Endodermal cell (in vitro differentiated cells): ENCODE results near the gene PPP1R18. TPM values are rescaled to one million over a fixed set of nuclear protein-coding genes. Genes with fewer than 3 reads are reported as not detected.
"Not testable (repeated sequence)": the region's sequence is repeated elsewhere in the genome, so short reads cannot be mapped to it uniquely, and the experiment has no call there.

Experiments used
- DNase-seq: peaks from one replicate; pipeline ENCODE4 v3.0.0-alpha.2; 2017
- H3K27ac ChIP-seq: 2 replicates; pipeline ENCODE4 v1.5.1; 2013; ENCODE audit warnings: mild to moderate bottlenecking, low read depth, low read length, moderate library complexity
- H3K27me3 ChIP-seq: 2 replicates; pipeline ENCODE4 v1.6.1; 2013; ENCODE audit warnings: mild to moderate bottlenecking, low read length, moderate library complexity; ENCODE audit not compliant: insufficient read depth, control insufficient read depth, poor library complexity, severe bottlenecking
- H3K36me3 ChIP-seq: 2 replicates; pipeline ENCODE4 v1.7.0; 2013; ENCODE audit warnings: mild to moderate bottlenecking, low read length, moderate library complexity; ENCODE audit not compliant: control insufficient read depth, insufficient read depth
- H3K4me1 ChIP-seq: one replicate; pipeline ENCODE4 v1.7.0; 2013; ENCODE audit warnings: low read length; ENCODE audit not compliant: control insufficient read depth, insufficient read depth
- H3K4me3 ChIP-seq: 2 replicates; pipeline ENCODE4 v1.5.1; 2013; ENCODE audit warnings: mild to moderate bottlenecking, low read length, moderate library complexity
- H3K9ac ChIP-seq: 2 replicates; pipeline ENCODE4 v1.6.1; 2013; ENCODE audit warnings: mild to moderate bottlenecking, low read length, moderate library complexity; ENCODE audit not compliant: poor library complexity, severe bottlenecking; ENCODE audit errors: extremely low read depth
- H3K9me3 ChIP-seq: 2 replicates; pipeline ENCODE4 v1.6.1; 2013; ENCODE audit warnings: mild to moderate bottlenecking, low read length, moderate library complexity; ENCODE audit not compliant: control insufficient read depth
- H3K27ac Mint-ChIP-seq: 2 replicates; pipeline ENCODE4 v1.8.0; 2020; ENCODE audit warnings: mixed read lengths
- H3K27me3 Mint-ChIP-seq: 2 replicates; pipeline ENCODE4 v1.8.0; 2021; ENCODE audit warnings: mild to moderate bottlenecking, mixed read lengths; ENCODE audit not compliant: insufficient read depth
- H3K36me3 Mint-ChIP-seq: 2 replicates; pipeline ENCODE4 v1.8.0; 2020; ENCODE audit warnings: low read depth, mixed read lengths
- H3K4me1 Mint-ChIP-seq: 2 replicates; pipeline ENCODE4 v1.8.0; 2020; ENCODE audit warnings: mixed read lengths
- H3K4me3 Mint-ChIP-seq: 2 replicates; pipeline ENCODE4 v1.8.0; 2020; ENCODE audit warnings: mild to moderate bottlenecking, moderate library complexity, mixed read lengths
- H3K9me3 Mint-ChIP-seq: 2 replicates; pipeline ENCODE4 v1.8.0; 2020; ENCODE audit warnings: mild to moderate bottlenecking, mixed read lengths
- WGBS, 2 experiments: methylation state at CpG; one replicate each; pipeline versions ENCODE4 v1.1.5 to v1.1.7; 2013; ENCODE audit warnings: missing lambda C conversion rate in 2 of 2, mixed read lengths in 1 of 2; ENCODE audit not compliant: insufficient coverage in 1 of 2, insufficient read length in 1 of 2; 5-methylcytosine and 5-hydroxymethylcytosine counted together
- total RNA-seq, 2 donors: library from RNA; stranded (reverse); fragmentation: NEBNext Ultra II Directional in 1 of 2; extraction: Animal tissue kit (Norgen Biotek cat#: 25700) in 1 of 2; gene quantifications; 2 replicates in 1 of 2; 3 replicates in 1 of 2; pipeline ENCODE4 v1.2.1, GENCODE V29; 2021
- TF ChIP-seq, protein P1 (sequence below): fragments of 200-600 bp; sonication (generic); conservative IDR thresholded peaks from 2 replicates; pipeline ENCODE4 v1.5.0; 2021; ENCODE audit warnings: antibody characterized with exemption, mild to moderate bottlenecking

The PPP1R18 gene
- total RNA-seq, 2 donors from 2014 or later = 27.6 to 31.4 TPM

DNA sequence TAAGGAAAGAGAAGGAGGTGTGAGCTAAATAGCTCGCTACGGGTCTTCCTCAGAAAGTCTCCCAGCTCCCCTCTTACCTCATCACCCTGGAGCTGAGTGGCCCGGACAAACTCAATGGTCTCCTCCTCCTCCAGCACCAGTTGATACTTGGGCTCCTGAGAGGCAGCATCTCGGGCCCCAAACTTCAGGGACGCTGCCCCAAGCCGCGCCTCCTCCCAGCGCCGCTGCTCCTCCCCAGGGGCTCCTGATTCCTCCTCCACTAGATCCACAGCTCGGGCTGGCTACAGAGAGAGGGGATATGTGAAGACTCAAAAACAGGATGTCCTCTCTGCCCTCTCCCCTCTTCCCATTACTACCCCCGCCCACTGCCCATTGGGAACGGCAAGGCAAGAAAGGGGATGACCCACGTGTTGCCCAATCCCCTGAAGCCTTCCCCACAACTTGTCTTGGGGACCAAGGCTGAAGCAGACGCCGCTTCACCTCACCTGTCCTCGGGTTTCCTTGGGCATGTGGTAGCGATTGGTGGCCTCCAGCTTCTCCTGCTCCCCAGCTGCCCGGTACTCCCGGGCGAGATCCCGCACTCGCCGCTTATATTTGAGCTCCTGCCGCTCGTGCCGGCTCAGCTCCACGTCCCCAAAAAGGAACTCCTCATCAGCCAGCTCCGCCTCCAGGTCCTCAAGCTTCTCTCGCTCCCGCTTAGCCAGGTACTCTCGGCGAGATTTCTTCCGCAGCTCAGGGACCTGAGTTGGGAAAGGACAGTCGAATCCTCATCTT lies 21.3 kb downstream of the PPP1R18 start:
- no peak for DNase-seq
- H3K36me3 ChIP-seq = peaks cover 69% of the 10 kb centered on the region
- H3K4me1 ChIP-seq = no peaks in the 10 kb centered on the region
- H3K9me3 Mint-ChIP-seq = no peaks in the 10 kb centered on the region
- peaks cover 7% of the 10 kb centered on the region for H3K4me1 Mint-ChIP-seq
- no peak overlapping the region for H3K4me3 Mint-ChIP-seq
- no peak overlapping the region for H3K4me3 ChIP-seq
- H3K27me3 ChIP-seq = no peaks in the 10 kb centered on the region
- peaks cover 72% of the 10 kb centered on the region for H3K36me3 Mint-ChIP-seq
- no peak overlapping the region for H3K27ac Mint-ChIP-seq
- no peaks in the 10 kb centered on the region for H3K27me3 Mint-ChIP-seq
- WGBS, 2 experiments = 93 to 97% methylated on average over 17 to 32 of the region's 34 CpGs
- H3K9ac ChIP-seq = no peak overlapping the region
- TF ChIP-seq, protein P1, sequence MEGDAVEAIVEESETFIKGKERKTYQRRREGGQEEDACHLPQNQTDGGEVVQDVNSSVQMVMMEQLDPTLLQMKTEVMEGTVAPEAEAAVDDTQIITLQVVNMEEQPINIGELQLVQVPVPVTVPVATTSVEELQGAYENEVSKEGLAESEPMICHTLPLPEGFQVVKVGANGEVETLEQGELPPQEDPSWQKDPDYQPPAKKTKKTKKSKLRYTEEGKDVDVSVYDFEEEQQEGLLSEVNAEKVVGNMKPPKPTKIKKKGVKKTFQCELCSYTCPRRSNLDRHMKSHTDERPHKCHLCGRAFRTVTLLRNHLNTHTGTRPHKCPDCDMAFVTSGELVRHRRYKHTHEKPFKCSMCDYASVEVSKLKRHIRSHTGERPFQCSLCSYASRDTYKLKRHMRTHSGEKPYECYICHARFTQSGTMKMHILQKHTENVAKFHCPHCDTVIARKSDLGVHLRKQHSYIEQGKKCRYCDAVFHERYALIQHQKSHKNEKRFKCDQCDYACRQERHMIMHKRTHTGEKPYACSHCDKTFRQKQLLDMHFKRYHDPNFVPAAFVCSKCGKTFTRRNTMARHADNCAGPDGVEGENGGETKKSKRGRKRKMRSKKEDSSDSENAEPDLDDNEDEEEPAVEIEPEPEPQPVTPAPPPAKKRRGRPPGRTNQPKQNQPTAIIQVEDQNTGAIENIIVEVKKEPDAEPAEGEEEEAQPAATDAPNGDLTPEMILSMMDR = no peak
- no peaks in the 10 kb centered on the region for H3K9me3 ChIP-seq
- no peak overlapping the region for H3K27ac ChIP-seq

DNA sequence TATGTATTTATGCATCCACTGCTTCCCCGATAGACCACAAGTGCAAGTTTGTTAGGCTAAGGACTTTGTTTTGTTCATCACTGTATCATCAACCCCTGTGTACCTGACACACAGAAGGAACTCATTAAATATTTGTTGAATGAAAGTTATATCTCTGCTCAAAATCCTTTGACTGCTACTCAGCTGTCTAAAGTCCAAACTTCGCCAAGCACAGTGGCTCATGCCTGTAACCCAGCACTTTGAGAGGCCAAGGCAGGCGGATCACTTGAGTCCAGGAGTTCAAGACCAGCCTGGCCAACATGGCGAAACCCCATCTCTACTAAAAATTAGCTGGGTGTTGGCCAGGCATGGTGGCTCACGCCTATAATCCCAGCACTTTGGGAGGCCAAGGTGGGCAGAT lies 28.5 kb downstream of the PPP1R18 start:
- H3K9me3 Mint-ChIP-seq, H3K27ac Mint-ChIP-seq, H3K9ac ChIP-seq, H3K27me3 ChIP-seq, H3K4me3 ChIP-seq, H3K4me3 Mint-ChIP-seq, H3K27me3 Mint-ChIP-seq, H3K27ac ChIP-seq, DNase-seq, H3K9me3 ChIP-seq, H3K4me1 Mint-ChIP-seq, H3K4me1 ChIP-seq: not testable (repeated sequence)
- peaks cover 91% of the 10 kb centered on the region for H3K36me3 ChIP-seq
- peaks cover 75% of the 10 kb centered on the region for H3K36me3 Mint-ChIP-seq
- 85 to 91% methylated on average over 3 to 5 of the region's 5 CpGs for WGBS, 2 experiments

DNA sequence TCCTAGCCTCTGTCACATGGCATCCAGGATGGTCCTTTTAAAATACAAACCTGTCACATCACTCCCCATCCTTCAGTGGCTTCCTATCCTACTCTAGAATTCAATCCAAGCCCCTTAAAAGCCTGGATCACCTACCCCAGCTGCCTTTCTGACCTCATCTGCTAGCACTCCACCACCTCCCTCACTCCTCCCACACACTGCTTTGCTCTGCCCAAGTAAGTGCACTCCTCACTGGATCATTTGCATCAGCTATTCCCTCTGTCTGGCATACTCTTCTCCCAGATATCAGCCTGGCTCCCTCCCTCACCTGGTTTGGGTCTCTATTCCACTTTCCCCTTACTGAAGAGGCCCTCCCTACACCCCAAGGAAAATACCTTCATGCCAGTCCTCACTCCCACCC lies 29.0 kb downstream of the PPP1R18 start:
- H3K4me1 Mint-ChIP-seq = no peaks in the 10 kb centered on the region
- peaks cover 91% of the 10 kb centered on the region for H3K36me3 ChIP-seq
- no peak overlapping the region for H3K27ac ChIP-seq
- no peaks in the 10 kb centered on the region for H3K9me3 ChIP-seq
- H3K36me3 Mint-ChIP-seq = peaks cover 74% of the 10 kb centered on the region
- no peaks in the 10 kb centered on the region for H3K27me3 ChIP-seq
- H3K27me3 Mint-ChIP-seq = no peaks in the 10 kb centered on the region
- H3K27ac Mint-ChIP-seq = no peak overlapping the region
- H3K9ac ChIP-seq = no peak overlapping the region
- H3K4me3 ChIP-seq = no peak overlapping the region
- TF ChIP-seq, protein P1 = no peak
- no peaks in the 10 kb centered on the region for H3K9me3 Mint-ChIP-seq
- H3K4me1 ChIP-seq = no peaks in the 10 kb centered on the region
- H3K4me3 Mint-ChIP-seq = no peak overlapping the region
- DNase-seq = no peak

DNA sequence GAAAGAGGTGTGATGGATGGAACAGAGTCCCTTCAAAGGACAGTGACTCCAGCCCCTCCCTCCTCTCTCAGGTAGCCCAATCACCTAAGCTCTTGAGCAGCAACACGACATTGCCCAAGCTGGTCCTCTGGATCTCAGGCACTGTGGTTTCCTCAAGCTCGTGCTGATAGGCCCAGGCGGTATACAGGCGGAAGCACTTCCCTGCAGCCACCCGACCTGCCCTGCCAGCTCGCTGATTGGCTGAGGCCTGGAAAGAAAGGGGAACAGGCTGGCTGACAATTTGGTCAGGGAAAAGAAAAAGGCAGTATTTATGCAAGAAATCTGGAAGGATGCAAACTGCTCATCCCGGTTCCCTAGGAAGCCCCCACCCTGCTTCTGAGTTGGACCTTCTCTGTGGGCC lies 29.9 kb downstream of the PPP1R18 start:
- no peak overlapping the region for H3K27ac ChIP-seq
- H3K27me3 Mint-ChIP-seq = no peaks in the 10 kb centered on the region
- 93% methylated on average over 5 to 7 of the region's 7 CpGs for WGBS, 2 experiments
- no peaks in the 10 kb centered on the region for H3K9me3 ChIP-seq
- no peaks in the 10 kb centered on the region for H3K27me3 ChIP-seq
- no peaks in the 10 kb centered on the region for H3K4me1 ChIP-seq
- TF ChIP-seq, protein P1 = no peak
- no peaks in the 10 kb centered on the region for H3K4me1 Mint-ChIP-seq
- H3K9me3 Mint-ChIP-seq = no peaks in the 10 kb centered on the region
- no peak overlapping the region for H3K9ac ChIP-seq
- H3K4me3 ChIP-seq = no peak overlapping the region
- H3K4me3 Mint-ChIP-seq = no peak overlapping the region
- H3K36me3 Mint-ChIP-seq = peaks cover 73% of the 10 kb centered on the region
- peaks cover 91% of the 10 kb centered on the region for H3K36me3 ChIP-seq
- DNase-seq = no peak
- no peak overlapping the region for H3K27ac Mint-ChIP-seq
